ENCODE data around the gene CORIN. TPM values are rescaled to one million over a fixed set of nuclear protein-coding genes. Genes with fewer than 3 reads are reported as not detected.

CORIN gene
- total RNA-seq, 1 experiment from 2014 or later = not detected

- DNase-seq (ENCODE audit: low spot score) = no peak
- CTCF ChIA-PET = no interaction called here
- H3K9me3 ChIP-seq (ENCODE audit: low read depth, low read length, poor library complexity, severe bottlenecking) = no peaks in the 10 kb centered on the region
- H3K27ac ChIP-seq (ENCODE audit: low read depth, low read length, poor library complexity, severe bottlenecking) = no peak overlapping the region
- no peak overlapping the region for H3K4me3 ChIP-seq (ENCODE audit: low read depth, low read length, poor library complexity, severe bottlenecking)
- intact Hi-C loops (cut with micrococcal nuclease; ENCODE audit: unreplicated experiment) = no loop called here
- POLR2A ChIA-PET (ENCODE audit: low non-redundant PET) = no interaction called here
- H3K27me3 ChIP-seq (replicated peaks; ENCODE audit: insufficient read depth, low read depth, low read length, poor library complexity) = no peaks in the 10 kb centered on the region
- no peaks in the 10 kb centered on the region for H3K36me3 ChIP-seq (ENCODE audit: insufficient read depth, low read length, poor library complexity, severe bottlenecking)
- TF ChIP-seq EZH2 (IDR thresholded peaks at IDR 0.05; ENCODE audit: borderline replicate concordance, low read depth, low read length, poor library complexity, severe bottlenecking) (no peak), CTCF (conservative IDR thresholded peaks at IDR 0.05; ENCODE audit: low read depth, low read length) (no peak)
- no peaks in the 10 kb centered on the region for H3K4me1 ChIP-seq (ENCODE audit: insufficient read depth, low read length, poor library complexity, severe bottlenecking)
- no TSS peak for BruUV-seq (replicated peaks)
Observed at GRCh38 chr4:47598896-47599295, 239.0 kb downstream of the CORIN start.

GRCh38 chr4:47598320-47598719 lies 239.5 kb downstream of the CORIN start:
- BruUV-seq (replicated peaks) = no TSS peak
- Histone ChIP-seq H3K4me3 (ENCODE audit: low read depth, low read length, poor library complexity, severe bottlenecking) (no peak overlapping the region), H3K4me1 (ENCODE audit: insufficient read depth, low read length, poor library complexity, severe bottlenecking) (no peaks in the 10 kb centered on the region), H3K27ac (ENCODE audit: low read depth, low read length, poor library complexity, severe bottlenecking) (no peak overlapping the region), H3K27me3 (replicated peaks; ENCODE audit: insufficient read depth, low read depth, low read length, poor library complexity) (no peaks in the 10 kb centered on the region), H3K36me3 (ENCODE audit: insufficient read depth, low read length, poor library complexity, severe bottlenecking) (no peaks in the 10 kb centered on the region), H3K9me3 (ENCODE audit: low read depth, low read length, poor library complexity, severe bottlenecking) (no peaks in the 10 kb centered on the region)
- POLR2A ChIA-PET (ENCODE audit: low non-redundant PET) = no interaction called here
- no peak for TF ChIP-seq CTCF (conservative IDR thresholded peaks at IDR 0.05; ENCODE audit: low read depth, low read length)
- no peak for TF ChIP-seq EZH2 (IDR thresholded peaks at IDR 0.05; ENCODE audit: borderline replicate concordance, low read depth, low read length, poor library complexity, severe bottlenecking)
- no peak for DNase-seq (ENCODE audit: low spot score)
- CTCF ChIA-PET = no interaction called here
- intact Hi-C loops (cut with micrococcal nuclease; ENCODE audit: unreplicated experiment) = no loop called here

GRCh38 chr4:47597696-47598095 lies 240.2 kb downstream of the CORIN start:
- no peak overlapping the region for H3K27ac ChIP-seq (ENCODE audit: low read depth, low read length, poor library complexity, severe bottlenecking)
- TF ChIP-seq CTCF (conservative IDR thresholded peaks at IDR 0.05; ENCODE audit: low read depth, low read length) (no peak), EZH2 (IDR thresholded peaks at IDR 0.05; ENCODE audit: borderline replicate concordance, low read depth, low read length, poor library complexity, severe bottlenecking) (no peak)
- no peaks in the 10 kb centered on the region for H3K9me3 ChIP-seq (ENCODE audit: low read depth, low read length, poor library complexity, severe bottlenecking)
- H3K27me3 ChIP-seq (replicated peaks; ENCODE audit: insufficient read depth, low read depth, low read length, poor library complexity) = no peaks in the 10 kb centered on the region
- CTCF ChIA-PET = no interaction called here
- intact Hi-C loops (cut with micrococcal nuclease; ENCODE audit: unreplicated experiment) = no loop called here
- no peaks in the 10 kb centered on the region for H3K4me1 ChIP-seq (ENCODE audit: insufficient read depth, low read length, poor library complexity, severe bottlenecking)
- H3K36me3 ChIP-seq (ENCODE audit: insufficient read depth, low read length, poor library complexity, severe bottlenecking) = no peaks in the 10 kb centered on the region
- POLR2A ChIA-PET (ENCODE audit: low non-redundant PET) = no interaction called here
- no TSS peak for BruUV-seq (replicated peaks)
- H3K4me3 ChIP-seq (ENCODE audit: low read depth, low read length, poor library complexity, severe bottlenecking) = no peak overlapping the region
- DNase-seq (ENCODE audit: low spot score) = no peak

Measured in A673 (cell line).